Activated B cell treated with CpG ODN at 0.5 μM for 24 hours (primary cell): Measurements from ENCODE around the gene ACMSD. TPM values are rescaled to one million over a fixed set of nuclear protein-coding genes. Genes with fewer than 3 reads are reported as not detected.

Experiments used
- ATAC-seq: fragments of 200-7000 bp; cut with Tn5 transposase; one replicate; pipeline ENCODE4 v1.10.0; 2021; ENCODE audit warnings: low read depth, mild to moderate bottlenecking, moderate library complexity
- CTCF ChIA-PET: fragments of 350-600 bp; sonication (Branson Sonifier 250); formaldehyde crosslinking; loops from one replicate; lab custom pipeline; 2021; ENCODE audit warnings: antibody characterized with exemption; lab: Charles Lee
- POLR2A ChIA-PET: fragments of 350-600 bp; sonication (Branson Sonifier 250); formaldehyde crosslinking; loops from one replicate; lab custom pipeline; 2021; ENCODE audit warnings: antibody characterized with exemption; lab: Charles Lee
- DNase-seq: peaks from one replicate; pipeline ENCODE4 v3.0.0; 2022
- H3K27ac Mint-ChIP-seq: one replicate; pipeline ENCODE4 v1.8.0; 2020; ENCODE audit warnings: mixed read lengths
- H3K27me3 Mint-ChIP-seq: one replicate; pipeline ENCODE4 v1.8.0; 2021; ENCODE audit warnings: mixed read lengths
- H3K36me3 Mint-ChIP-seq: one replicate; pipeline ENCODE4 v1.8.0; 2021; ENCODE audit warnings: low read depth, mixed read lengths
- H3K4me1 Mint-ChIP-seq: one replicate; pipeline ENCODE4 v1.8.0; 2021; ENCODE audit warnings: mixed read lengths
- H3K4me3 Mint-ChIP-seq: one replicate; pipeline ENCODE4 v1.8.0; 2020; ENCODE audit warnings: mild to moderate bottlenecking, mixed read lengths
- H3K9me3 Mint-ChIP-seq: one replicate; pipeline ENCODE4 v1.8.0; 2020; ENCODE audit warnings: mixed read lengths
- CTCF ChIP-seq: fragments of 200-600 bp; IDR thresholded peaks from one replicate; pipeline ENCODE4 v1.8.0; 2022; ENCODE audit warnings: antibody characterized with exemption, mild to moderate bottlenecking
- intact Hi-C: fragments of 100-400 bp; cut with micrococcal nuclease; formaldehyde crosslinking; loops from one replicate; pipeline ENCODE4 v1.15.1; 2024
- total RNA-seq: library from RNA; stranded (reverse); gene quantifications from 2 replicates; pipeline ENCODE4 v1.2.3, GENCODE V29; 2022

ACMSD gene
- total RNA-seq, 1 donor from 2014 or later = not detected

- POLR2A ChIA-PET = no interaction called here
- no peaks in the 10 kb centered on the region for H3K9me3 Mint-ChIP-seq
- DNase-seq (no peak), ATAC-seq (no peak)
- H3K4me1 Mint-ChIP-seq = peaks cover 35% of the 10 kb centered on the region
- H3K4me3 Mint-ChIP-seq = no peak overlapping the region
- CTCF ChIA-PET = no interaction called here
- TF ChIP-seq CTCF = no peak
- no peak overlapping the region for H3K27ac Mint-ChIP-seq
- peaks cover 66% of the 10 kb centered on the region for H3K36me3 Mint-ChIP-seq
- intact Hi-C loops = no loop called here
- no peaks in the 10 kb centered on the region for H3K27me3 Mint-ChIP-seq
Measured at GRCh38 chr2:134936691-134937090, 98.3 kb downstream of the ACMSD start.

- DNase-seq = no peak
- intact Hi-C loops = loop anchor here (1.0 to 5.0 kb wide), 3 partner anchors 25 to 589 kb away; partner anchors contain the start of genes CCNT2, R3HDM1, RAB3GAP1 and ZRANB3
- POLR2A ChIA-PET = no interaction called here
- no peaks in the 10 kb centered on the region for H3K27me3 Mint-ChIP-seq
- CTCF ChIA-PET = no interaction called here
- H3K36me3 Mint-ChIP-seq = peaks cover 71% of the 10 kb centered on the region
- no peak for TF ChIP-seq CTCF
- peak overlapping the region; percentile 75 for H3K27ac Mint-ChIP-seq
- peaks cover 32% of the 10 kb centered on the region for H3K4me1 Mint-ChIP-seq
- no peaks in the 10 kb centered on the region for H3K9me3 Mint-ChIP-seq
- peak overlapping the region; percentile 11 for H3K4me3 Mint-ChIP-seq
- peak; percentile 57 for ATAC-seq
Measured at GRCh38 chr2:134943540-134943939, 105.1 kb downstream of the ACMSD start.

GRCh38 chr2:134944975-134945374 lies 106.6 kb downstream of the ACMSD start:
- intact Hi-C loops = loop anchor here (5.0 kb wide), 1 partner anchor 587 kb away; the partner anchor contains the start of genes R3HDM1 and ZRANB3
- peaks cover 72% of the 10 kb centered on the region for H3K36me3 Mint-ChIP-seq
- H3K9me3 Mint-ChIP-seq = no peaks in the 10 kb centered on the region
- ChIA-PET POLR2A (no interaction called here), CTCF (no interaction called here)
- H3K27me3 Mint-ChIP-seq = no peaks in the 10 kb centered on the region
- H3K27ac Mint-ChIP-seq = peak overlapping the region; percentile 5
- H3K4me3 Mint-ChIP-seq = no peak overlapping the region
- no peak for TF ChIP-seq CTCF
- peaks cover 36% of the 10 kb centered on the region for H3K4me1 Mint-ChIP-seq
- ATAC-seq (no peak), DNase-seq (no peak)

GRCh38 chr2:134946073-134946472 lies 107.7 kb downstream of the ACMSD start:
- H3K36me3 Mint-ChIP-seq = peaks cover 73% of the 10 kb centered on the region
- ChIA-PET CTCF (no interaction called here), POLR2A (interaction anchor here (0.5 kb wide), 1 partner anchor 17 kb away, joined by 5 read pairs; no protein-coding TSS in a partner anchor)

More at GRCh38 chr2:134946073-134946472, 107.7 kb downstream of the ACMSD start:
- DNase-seq = no peak
- ATAC-seq = no peak
- no peak for TF ChIP-seq CTCF
- H3K4me3 Mint-ChIP-seq = no peak overlapping the region
- H3K4me1 Mint-ChIP-seq = peaks cover 42% of the 10 kb centered on the region
- H3K27ac Mint-ChIP-seq = no peak overlapping the region
- no peaks in the 10 kb centered on the region for H3K27me3 Mint-ChIP-seq
- intact Hi-C loops = no loop called here
- H3K9me3 Mint-ChIP-seq = no peaks in the 10 kb centered on the region
